ENCODE data around the gene TSHZ3.

- TF ChIP-seq CTCF (IDR thresholded peaks at IDR 0.05) (no peak), POLR2A (IDR thresholded peaks at IDR 0.05) (no peak)
These were observed 45.9 kb downstream of the TSHZ3 start for GRCh38 chr19:31303262-31303815.

Data from stomach (tissue), 4 donors.